MM.1S (cell line): ENCODE data around the gene RCOR1.
"Not testable (repeated sequence)": the region's sequence is repeated elsewhere in the genome, so short reads cannot be mapped to it uniquely, and the experiment has no call there.

Experiments
- DNase-seq: peaks from one replicate; pipeline ENCODE4 v3.0.0-alpha.2; 2015
- H2AFZ ChIP-seq: fragments of 300-600 bp; sonication (generic); 2 replicates; pipeline ENCODE4 v1.6.0; 2016; ENCODE audit warnings: antibody characterized with exemption, low read length
- H3F3A ChIP-seq: fragments of 300-600 bp; sonication (generic); 2 replicates; pipeline ENCODE4 v1.6.1; 2016; ENCODE audit warnings: mild to moderate bottlenecking, antibody characterized with exemption, low read length, moderate library complexity, mixed read lengths; ENCODE audit not compliant: insufficient read depth
- H3K27ac ChIP-seq: fragments of 300-600 bp; sonication (generic); 2 replicates; pipeline ENCODE4 v1.5.1; 2016; ENCODE audit warnings: mild to moderate bottlenecking, low read length
- H3K27me3 ChIP-seq: fragments of 300-600 bp; sonication (generic); replicated peaks from 2 replicates; pipeline ENCODE4 v1.6.0; 2016; ENCODE audit warnings: low read length; ENCODE audit not compliant: insufficient read depth
- H3K36me3 ChIP-seq: fragments of 300-600 bp; sonication (generic); replicated peaks from 2 replicates; pipeline ENCODE4 v1.6.1; 2016; ENCODE audit warnings: mild to moderate bottlenecking, low read length, mixed read lengths; ENCODE audit not compliant: insufficient read depth
- H3K4me1 ChIP-seq: fragments of 300-600 bp; sonication (generic); 2 replicates; pipeline ENCODE4 v1.6.1; 2016; ENCODE audit warnings: low read length, mixed read lengths
- H3K4me2 ChIP-seq: fragments of 300-600 bp; sonication (generic); 2 replicates; pipeline ENCODE4 v1.6.0; 2016; ENCODE audit warnings: low read depth, low read length
- H3K4me3 ChIP-seq: fragments of 300-600 bp; sonication (generic); 2 replicates; pipeline ENCODE4 v1.5.1; 2016; ENCODE audit warnings: low read length, mixed read lengths
- H3K79me2 ChIP-seq: fragments of 300-600 bp; sonication (generic); 2 replicates; pipeline ENCODE4 v1.6.1; 2016; ENCODE audit warnings: mixed run types, low read length, mixed read lengths
- H3K9ac ChIP-seq: fragments of 300-600 bp; sonication (generic); 2 replicates; pipeline ENCODE4 v1.6.1; 2016; ENCODE audit warnings: low read length, mixed read lengths
- H3K9me2 ChIP-seq: fragments of 300-600 bp; sonication (generic); replicated peaks from 2 replicates; pipeline ENCODE4 v1.6.1; 2016; ENCODE audit warnings: mild to moderate bottlenecking, low read length, mixed read lengths; ENCODE audit not compliant: insufficient read depth
- H3K9me3 ChIP-seq: fragments of 300-600 bp; sonication (generic); replicated peaks from 2 replicates; pipeline ENCODE4 v1.6.1; 2016; ENCODE audit warnings: mild to moderate bottlenecking, low read length, mixed read lengths; ENCODE audit not compliant: insufficient read depth
- H4K20me1 ChIP-seq: fragments of 300-600 bp; sonication (generic); 2 replicates; pipeline ENCODE4 v1.6.1; 2016; ENCODE audit warnings: mild to moderate bottlenecking, low read length, moderate library complexity, mixed read lengths; ENCODE audit not compliant: insufficient read depth
- CTCF ChIP-seq: fragments of 300-600 bp; sonication (generic); IDR thresholded peaks from 2 replicates; pipeline ENCODE4 v1.5.1; 2016; ENCODE audit warnings: antibody characterized with exemption, low read length, mixed read lengths
- EZH2 ChIP-seq: fragments of 300-600 bp; sonication (generic); optimal IDR thresholded peaks from 2 replicates; pipeline ENCODE3; 2017; ENCODE audit warnings: low read depth, mild to moderate bottlenecking, antibody characterized with exemption, low read length, mixed read lengths
- EZH2phosphoT487 ChIP-seq: fragments of 300-600 bp; sonication (generic); IDR thresholded peaks from 2 replicates; pipeline ENCODE4 v1.6.1; 2018; ENCODE audit warnings: antibody characterized with exemption, low read length

The RCOR1 gene

GRCh38 chr14:102610968-102611811 lies 18.7 kb downstream of the RCOR1 start:
- Histone ChIP-seq H4K20me1 (no peaks in the 10 kb centered on the region), H3K9ac (no peak overlapping the region), H3K9me2 (no peaks in the 10 kb centered on the region), H3F3A (no peaks in the 10 kb centered on the region; the same call in 1 of the 2 replicates), H3K27me3 (no peaks in the 10 kb centered on the region), H3K27ac (no peak overlapping the region; the same call in 1 of the 2 replicates), H3K79me2 (peaks cover 41% of the 10 kb centered on the region), H3K9me3 (no peaks in the 10 kb centered on the region), H3K4me3 (no peak overlapping the region), H3K4me2 (0 out of 2 replicates have a peak overlapping the region, but pooled peaks have one; percentile 6), H2AFZ (no peak overlapping the region), H3K4me1 (no peaks in the 10 kb centered on the region), H3K36me3 (no peaks in the 10 kb centered on the region)
- no peak for DNase-seq
- TF ChIP-seq EZH2phosphoT487 = no peak
- no peak for TF ChIP-seq CTCF
- no peak for TF ChIP-seq EZH2

- H3K9ac ChIP-seq = no peak overlapping the region
- H3K9me2 ChIP-seq = no peaks in the 10 kb centered on the region
- no peaks in the 10 kb centered on the region for H3K27me3 ChIP-seq
- no peaks in the 10 kb centered on the region for H3F3A ChIP-seq
- no peaks in the 10 kb centered on the region for H3K9me3 ChIP-seq
- no peak for TF ChIP-seq EZH2phosphoT487
- no peak for TF ChIP-seq EZH2
- TF ChIP-seq CTCF = no peak
- H3K4me2 ChIP-seq = no peak overlapping the region
- H3K4me3 ChIP-seq = no peak overlapping the region
- no peak for DNase-seq
- no peak overlapping the region for H2AFZ ChIP-seq
- no peaks in the 10 kb centered on the region for H3K4me1 ChIP-seq
- H3K79me2 ChIP-seq = peaks cover 39% of the 10 kb centered on the region
- no peaks in the 10 kb centered on the region for H4K20me1 ChIP-seq
- no peaks in the 10 kb centered on the region for H3K36me3 ChIP-seq
- H3K27ac ChIP-seq = no peak overlapping the region
Measured at GRCh38 chr14:102616318-102616717, 23.9 kb downstream of the RCOR1 start.

GRCh38 chr14:102616799-102617198 lies 24.4 kb downstream of the RCOR1 start:
- Histone ChIP-seq H4K20me1 (no peaks in the 10 kb centered on the region), H3K27ac (no peak overlapping the region), H3K36me3 (no peaks in the 10 kb centered on the region), H3K9me3 (no peaks in the 10 kb centered on the region), H3K4me1 (no peaks in the 10 kb centered on the region), H3F3A (no peaks in the 10 kb centered on the region), H3K27me3 (no peaks in the 10 kb centered on the region), H3K4me2 (no peak overlapping the region), H3K9ac (no peak overlapping the region), H3K4me3 (no peak overlapping the region), H2AFZ (no peak overlapping the region), H3K79me2 (peaks cover 37% of the 10 kb centered on the region), H3K9me2 (no peaks in the 10 kb centered on the region)
- no peak for DNase-seq
- TF ChIP-seq EZH2 (no peak), CTCF (no peak), EZH2phosphoT487 (no peak)

GRCh38 chr14:102619012-102619411 lies 26.6 kb downstream of the RCOR1 start:
- H3K27me3 ChIP-seq, H3K36me3 ChIP-seq, H4K20me1 ChIP-seq, H2AFZ ChIP-seq, H3K4me2 ChIP-seq, DNase-seq, H3K4me1 ChIP-seq, H3K27ac ChIP-seq, H3K4me3 ChIP-seq, H3K9me3 ChIP-seq, H3K9ac ChIP-seq, H3K9me2 ChIP-seq, H3F3A ChIP-seq: not testable (repeated sequence)
- H3K79me2 ChIP-seq = peaks cover 27% of the 10 kb centered on the region
